Breast epithelium (tissue), 4 donors: ENCODE data around the gene ERBIN. TPM values are rescaled to one million over a fixed set of nuclear protein-coding genes. Genes with fewer than 3 reads are reported as not detected.

Experiments
- DNase-seq, 2 donors: peaks; one replicate each; pipeline ENCODE4 v3.0.0-alpha.2; 2019; ENCODE audit warnings: low spot score in 2 of 2
- H3K27ac ChIP-seq, 2 donors: fragments of 200-600 bp; sonication (generic) in 1 of 2; one replicate each; pipeline ENCODE4 v1.5.1; 2016 to 2019; ENCODE audit warnings: mild to moderate bottlenecking in 1 of 2
- H3K27me3 ChIP-seq, 2 donors: fragments of 200-600 bp; sonication (generic) in 1 of 2; one replicate each; pipeline versions ENCODE4 v1.5.1 to v1.6.0; 2017 to 2019; ENCODE audit warnings: control low read depth in 1 of 2, mild to moderate bottlenecking in 1 of 2
- H3K36me3 ChIP-seq: fragments of 200-600 bp; one replicate; pipeline ENCODE4 v1.5.1; 2019
- H3K4me1 ChIP-seq, 2 donors: fragments of 200-600 bp; sonication (generic); one replicate each; pipeline ENCODE4 v1.5.1; 2016 to 2019; ENCODE audit warnings: control low read depth in 1 of 2
- H3K4me3 ChIP-seq, 3 donors: fragments of 200-600 bp; sonication (generic); 1 replicate in 2 of 3; 2 replicates in 1 of 3; pipeline ENCODE4 v1.5.1; 2016 to 2019; ENCODE audit warnings: mild to moderate bottlenecking in 3 of 3, moderate library complexity in 2 of 3
- H3K9me3 ChIP-seq, 2 donors: fragments of 200-600 bp; sonication (generic) in 1 of 2; one replicate each; pipeline ENCODE4 v1.5.1; 2016 to 2019; ENCODE audit warnings: control low read depth in 1 of 2
- POLR2A ChIP-seq: fragments of 450-650 bp; IDR thresholded peaks from one replicate; pipeline ENCODE4 v1.6.1; 2016; ENCODE audit warnings: antibody characterized with exemption, mild to moderate bottlenecking, moderate library complexity
- POLR2AphosphoS5 ChIP-seq, 3 donors: sonication (generic); formaldehyde crosslinking; IDR thresholded peaks; one replicate each; pipeline ENCODE4 v1.6.1; 2017; ENCODE audit warnings: antibody characterized with exemption in 3 of 3
- intact Hi-C: fragments of 100-400 bp; cut with DNase I; formaldehyde crosslinking; loops from one replicate; pipeline ENCODE4 v1.15.1; 2023; ENCODE audit warnings: low total_unique reads
- total RNA-seq, 3 donors: library from RNA; depleted of rRNA; stranded (reverse); fragments of >200 nt; gene quantifications; one replicate each; pipeline ENCODE4 v1.1.0, GENCODE V29; 2016
- TF ChIP-seq, protein P1 (sequence below), 3 donors: fragments of 450-650 bp; IDR thresholded peaks; one replicate each; pipeline ENCODE4 v1.5.1; 2016 to 2017; ENCODE audit warnings: antibody characterized with exemption in 3 of 3, mild to moderate bottlenecking in 3 of 3, moderate library complexity in 3 of 3

ERBIN gene
- total RNA-seq, 3 donors from 2014 or later = 63.5 to 131 (median 97.7) TPM

DNA sequence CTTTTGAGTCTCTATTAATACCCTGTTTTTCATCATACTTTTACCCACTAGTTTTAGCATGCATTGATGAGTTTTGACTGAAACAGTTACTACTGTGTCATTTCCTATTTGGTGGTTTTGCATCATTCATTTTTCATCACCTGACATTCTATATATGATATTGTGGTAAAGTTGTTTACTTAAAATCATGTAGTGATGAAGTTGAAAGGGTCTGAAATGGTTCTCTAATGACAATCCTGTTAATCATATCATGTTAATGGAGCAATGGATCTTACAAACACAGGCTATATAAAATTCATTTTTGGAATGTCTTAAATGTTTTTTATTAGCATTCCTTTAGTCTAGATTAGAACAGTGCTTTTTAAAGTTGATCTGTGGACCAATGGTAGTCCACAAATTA, 84.1 kb downstream of the ERBIN start:
- TF ChIP-seq POLR2A (no peak), POLR2AphosphoS5 (IDR thresholded peaks at IDR 0.05) (no peak)
- TF ChIP-seq, protein P1, sequence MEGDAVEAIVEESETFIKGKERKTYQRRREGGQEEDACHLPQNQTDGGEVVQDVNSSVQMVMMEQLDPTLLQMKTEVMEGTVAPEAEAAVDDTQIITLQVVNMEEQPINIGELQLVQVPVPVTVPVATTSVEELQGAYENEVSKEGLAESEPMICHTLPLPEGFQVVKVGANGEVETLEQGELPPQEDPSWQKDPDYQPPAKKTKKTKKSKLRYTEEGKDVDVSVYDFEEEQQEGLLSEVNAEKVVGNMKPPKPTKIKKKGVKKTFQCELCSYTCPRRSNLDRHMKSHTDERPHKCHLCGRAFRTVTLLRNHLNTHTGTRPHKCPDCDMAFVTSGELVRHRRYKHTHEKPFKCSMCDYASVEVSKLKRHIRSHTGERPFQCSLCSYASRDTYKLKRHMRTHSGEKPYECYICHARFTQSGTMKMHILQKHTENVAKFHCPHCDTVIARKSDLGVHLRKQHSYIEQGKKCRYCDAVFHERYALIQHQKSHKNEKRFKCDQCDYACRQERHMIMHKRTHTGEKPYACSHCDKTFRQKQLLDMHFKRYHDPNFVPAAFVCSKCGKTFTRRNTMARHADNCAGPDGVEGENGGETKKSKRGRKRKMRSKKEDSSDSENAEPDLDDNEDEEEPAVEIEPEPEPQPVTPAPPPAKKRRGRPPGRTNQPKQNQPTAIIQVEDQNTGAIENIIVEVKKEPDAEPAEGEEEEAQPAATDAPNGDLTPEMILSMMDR (IDR thresholded peaks at IDR 0.05) = no peak
- no peaks in the 10 kb centered on the region for H3K27me3 ChIP-seq
- no peak overlapping the region for H3K4me3 ChIP-seq
- no peak for DNase-seq
- no peaks in the 10 kb centered on the region for H3K36me3 ChIP-seq
- H3K4me1 ChIP-seq = no peaks in the 10 kb centered on the region
- H3K27ac ChIP-seq = no peak overlapping the region
- H3K9me3 ChIP-seq = no peaks in the 10 kb centered on the region
- intact Hi-C loops = no loop called here

GRCh38 chr5:66012271-66012670, 85.9 kb downstream of the ERBIN start:
- Histone ChIP-seq H3K36me3 (no peaks in the 10 kb centered on the region), H3K4me1 (no peaks in the 10 kb centered on the region), H3K4me3 (no peak overlapping the region), H3K27me3 (no peaks in the 10 kb centered on the region), H3K27ac (no peak overlapping the region), H3K9me3 (no peaks in the 10 kb centered on the region)
- intact Hi-C loops = no loop called here
- TF ChIP-seq POLR2AphosphoS5 (IDR thresholded peaks at IDR 0.05) (no peak), POLR2A (no peak)
- TF ChIP-seq, protein P1 (IDR thresholded peaks at IDR 0.05) = no peak
- no peak for DNase-seq

- no peak for DNase-seq
- intact Hi-C loops = no loop called here
- H3K36me3 ChIP-seq = no peaks in the 10 kb centered on the region
- no peak overlapping the region for H3K27ac ChIP-seq
- H3K27me3 ChIP-seq = no peaks in the 10 kb centered on the region
- H3K4me3 ChIP-seq = no peak overlapping the region
- H3K4me1 ChIP-seq = no peaks in the 10 kb centered on the region
- TF ChIP-seq, protein P1 (IDR thresholded peaks at IDR 0.05) = no peak
- TF ChIP-seq POLR2A = no peak
- no peak for TF ChIP-seq POLR2AphosphoS5 (IDR thresholded peaks at IDR 0.05)
- no peaks in the 10 kb centered on the region for H3K9me3 ChIP-seq
Measured at GRCh38 chr5:66013397-66013796, 87.0 kb downstream of the ERBIN start.

- Histone ChIP-seq H3K36me3 (no peaks in the 10 kb centered on the region), H3K27me3 (no peaks in the 10 kb centered on the region), H3K27ac (no peak overlapping the region), H3K4me3 (no peak overlapping the region), H3K4me1 (no peaks in the 10 kb centered on the region), H3K9me3 (no peaks in the 10 kb centered on the region)
- DNase-seq = no peak
- TF ChIP-seq POLR2AphosphoS5 (IDR thresholded peaks at IDR 0.05) (no peak), POLR2A (no peak)
- TF ChIP-seq, protein P1 (IDR thresholded peaks at IDR 0.05) = no peak
- intact Hi-C loops = no loop called here
Measured at GRCh38 chr5:66013906-66014305, 87.5 kb downstream of the ERBIN start.

- intact Hi-C loops = no loop called here
- H3K4me3 ChIP-seq = no peak overlapping the region
Measured at GRCh38 chr5:66015196-66015960, 89.0 kb downstream of the ERBIN start.

More at GRCh38 chr5:66015196-66015960, 89.0 kb downstream of the ERBIN start:
- Histone ChIP-seq H3K27ac (no peak overlapping the region), H3K36me3 (no peaks in the 10 kb centered on the region), H3K9me3 (no peaks in the 10 kb centered on the region), H3K4me1 (no peaks in the 10 kb centered on the region), H3K27me3 (no peaks in the 10 kb centered on the region)
- TF ChIP-seq POLR2A = no peak
- TF ChIP-seq, protein P1 (IDR thresholded peaks at IDR 0.05) = no peak
- TF ChIP-seq POLR2AphosphoS5 (IDR thresholded peaks at IDR 0.05) = no peak
- DNase-seq = no peak
